Ishikawa (cell line): ENCODE data around the gene IRF6.

Source experiments
- CEBPB ChIP-seq: IDR thresholded peaks from 2 replicates; pipeline ENCODE4 v1.6.1; 2012
- CREB1 ChIP-seq: IDR thresholded peaks from 2 replicates; pipeline ENCODE4 v1.6.1; 2012; ENCODE audit warnings: low read depth
- EGR1 ChIP-seq: IDR thresholded peaks from 2 replicates; pipeline ENCODE4 v1.6.1; 2012
- EP300 ChIP-seq: IDR thresholded peaks from 2 replicates; pipeline ENCODE4 v1.6.1; 2012; ENCODE audit warnings: borderline replicate concordance
- FOXM1 ChIP-seq: IDR thresholded peaks from 2 replicates; pipeline ENCODE4 v1.6.1; 2012; ENCODE audit warnings: low read depth, borderline replicate concordance
- MAX ChIP-seq: IDR thresholded peaks from 2 replicates; pipeline ENCODE4 v1.6.1; 2012
- NFIC ChIP-seq: IDR thresholded peaks from 2 replicates; pipeline ENCODE4 v1.6.1; 2012
- RAD21 ChIP-seq: IDR thresholded peaks from 2 replicates; pipeline ENCODE4 v1.6.1; 2012; ENCODE audit warnings: low read depth
- REST ChIP-seq: IDR thresholded peaks from 2 replicates; pipeline ENCODE4 v1.6.1; 2012; ENCODE audit warnings: low read depth, mild to moderate bottlenecking
- TAF1 ChIP-seq: IDR thresholded peaks from 2 replicates; pipeline ENCODE4 v1.6.1; 2012; ENCODE audit warnings: low read depth, mild to moderate bottlenecking
- TCF12 ChIP-seq: IDR thresholded peaks from 2 replicates; pipeline ENCODE4 v1.6.1; 2012; ENCODE audit warnings: low read depth
- TEAD4 ChIP-seq: IDR thresholded peaks from 2 replicates; pipeline ENCODE4 v1.6.1; 2012
- USF1 ChIP-seq: IDR thresholded peaks from 2 replicates; pipeline ENCODE4 v1.6.1; 2012
- YY1 ChIP-seq: IDR thresholded peaks from 2 replicates; pipeline ENCODE4 v1.6.1; 2012; ENCODE audit warnings: low read depth
- ZBTB7A ChIP-seq: IDR thresholded peaks from 2 replicates; pipeline ENCODE4 v1.6.1; 2012; ENCODE audit warnings: low read depth

IRF6 gene

GRCh38 chr1:209805875-209806760, at the start of gene IRF6:
Gene IRF6 (minus strand): TSS chr1:209806142. CDS start chr1:209801413, 4,729 bp downstream.
- no peak for TF ChIP-seq EGR1
- peak; percentile 58; the same call in 1 of the 2 replicates for TF ChIP-seq TCF12
- TF ChIP-seq CEBPB, result no peak
- TF ChIP-seq MAX, result peak; percentile 12; the same call in 1 of the 2 replicates
- peak; percentile 86; the same call in 1 of the 2 replicates for TF ChIP-seq ZBTB7A
- no peak for TF ChIP-seq EP300
- TF ChIP-seq TAF1, result peak; percentile 79
- TF ChIP-seq TEAD4, result 0 out of 2 replicates have a peak, but pooled peaks have one; percentile 21
- no peak for TF ChIP-seq FOXM1
- TF ChIP-seq NFIC, result no peak
- TF ChIP-seq REST, result no peak
- TF ChIP-seq RAD21, result no peak
- TF ChIP-seq USF1, result no peak
- TF ChIP-seq CREB1, result peak; percentile 47; the same call in 1 of the 2 replicates
- no peak for TF ChIP-seq YY1

- TF ChIP-seq REST (no peak), CEBPB (no peak), ZBTB7A (no peak), RAD21 (no peak), CREB1 (no peak), EGR1 (no peak), TCF12 (no peak), TAF1 (no peak), MAX (no peak), NFIC (no peak), USF1 (no peak), FOXM1 (no peak), YY1 (no peak), EP300 (no peak), TEAD4 (no peak)
These were observed 49.7 kb upstream of the IRF6 start for GRCh38 chr1:209855623-209856022.

GRCh38 chr1:209855006-209855405, 49.1 kb upstream of the IRF6 start:
- TF ChIP-seq MAX, result no peak

GRCh38 chr1:209854196-209854595, 48.3 kb upstream of the IRF6 start:
- TF ChIP-seq MAX (no peak), REST (no peak), EP300 (no peak), NFIC (no peak), FOXM1 (no peak), TCF12 (no peak), YY1 (no peak), CEBPB (no peak), RAD21 (no peak), EGR1 (no peak), ZBTB7A (no peak), TAF1 (no peak)
